Ureter (tissue), 1 donor: ENCODE measurements around the gene PDE5A. TPM values are rescaled to one million over a fixed set of nuclear protein-coding genes. Genes with fewer than 3 reads are reported as not detected.
A peak's percentile ranks its signal among the peaks of the same experiment; 100 is the strongest.
"Not testable (repeated sequence)": the region's sequence is repeated elsewhere in the genome, so short reads cannot be mapped to it uniquely, and the experiment has no call there.

Experiments
- DNase-seq: peaks from one replicate; pipeline ENCODE4 v3.0.0-alpha.2; 2020; ENCODE audit warnings: low spot score
- total RNA-seq: library from RNA; stranded (reverse); gene quantifications from one replicate; pipeline ENCODE4 v1.2.4, GENCODE V29; 2023
- donor health status: DM: yes; HTN: yes; CAD: no.

PDE5A gene
- total RNA-seq, 1 donor from 2014 or later = 74.4 TPM

DNA sequence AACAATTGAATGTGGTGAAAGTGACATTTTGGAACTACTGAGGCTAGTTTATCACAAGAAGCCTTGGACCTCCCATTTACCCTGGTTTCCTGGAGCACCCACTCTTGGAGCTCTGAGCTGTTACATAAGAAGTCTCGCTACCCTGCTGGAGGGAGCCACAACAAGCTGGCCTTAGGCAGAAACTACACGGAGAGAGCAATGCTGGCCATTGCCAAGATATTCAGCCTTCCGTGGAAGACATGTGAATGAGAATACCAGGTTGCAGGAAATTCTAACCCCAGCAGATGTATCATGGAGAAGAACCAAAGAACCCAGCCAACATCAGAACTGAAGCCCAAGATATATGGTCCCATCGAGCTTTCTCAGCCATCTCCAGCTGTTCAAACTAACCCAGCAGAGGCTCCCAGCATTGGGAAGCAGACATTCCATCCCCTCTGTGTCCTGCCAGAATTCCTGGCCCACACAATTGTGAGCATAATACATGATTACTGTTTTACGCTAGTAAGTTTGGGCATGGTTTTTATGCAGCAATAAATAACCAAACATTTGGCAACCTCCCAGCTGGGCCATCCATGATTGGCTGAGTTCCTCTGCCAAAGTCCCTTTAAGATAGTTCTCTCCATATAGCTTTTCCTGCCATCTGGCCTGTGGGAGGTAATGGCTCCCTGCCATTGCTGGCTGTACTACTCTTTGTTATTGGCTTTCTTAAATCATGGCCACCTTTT is 17.9 kb upstream of the PDE5A start:
- DNase-seq = no peak

DNA sequence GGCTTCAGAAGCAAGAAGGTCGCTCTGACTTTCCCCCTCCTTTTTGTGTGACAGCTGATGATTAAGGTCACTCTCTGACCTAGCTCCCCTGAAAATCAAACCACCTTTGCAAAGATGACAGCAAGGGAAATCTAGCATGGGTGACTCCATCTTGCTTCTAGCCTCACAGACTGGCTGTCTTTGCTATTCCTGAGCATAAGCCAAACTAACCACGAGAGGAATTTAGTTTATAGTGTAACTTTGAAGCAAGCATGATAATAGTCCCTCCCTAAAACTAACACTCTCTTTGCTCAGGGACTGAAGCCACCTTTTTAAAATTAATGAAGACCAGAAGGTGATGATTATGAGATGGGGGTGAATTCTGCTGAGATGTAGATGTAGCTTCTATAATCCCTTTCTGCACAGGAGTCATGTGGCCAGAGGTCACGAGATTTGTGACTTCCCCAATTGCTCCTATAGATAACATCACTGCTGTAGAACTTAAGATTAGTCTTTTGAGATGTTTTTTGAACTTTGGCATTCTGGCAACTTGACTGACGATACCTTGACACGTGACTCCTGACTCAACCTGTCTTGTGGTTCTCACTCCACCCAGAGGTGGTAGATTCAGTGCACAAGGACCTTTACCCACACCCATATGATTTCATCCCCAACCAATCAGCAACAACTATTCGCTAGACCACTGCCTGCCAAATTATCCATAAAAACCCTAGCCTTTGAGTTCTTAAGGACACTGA is 14.9 kb upstream of the PDE5A start:
- DNase-seq = no peak

DNA sequence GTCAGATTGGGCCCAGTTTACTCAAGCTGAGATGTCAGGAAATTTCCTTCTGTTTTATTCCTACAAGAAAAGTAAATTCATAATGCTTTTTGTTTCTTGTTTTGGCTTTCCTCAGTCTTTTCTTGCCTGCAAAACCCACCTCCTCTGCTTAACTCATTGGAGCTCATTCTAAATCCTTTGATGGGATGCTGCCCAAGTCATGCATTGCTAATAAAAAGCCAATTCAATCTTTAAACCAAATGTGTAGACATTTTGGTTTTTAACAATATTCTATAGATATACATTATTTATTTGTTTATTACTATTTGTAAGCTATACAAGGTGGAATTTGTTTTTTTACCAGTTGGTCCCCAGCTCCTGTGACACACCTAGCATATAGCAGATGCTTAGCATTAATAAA is 13.2 kb upstream of the PDE5A start:
- DNase-seq = no peak

DNA sequence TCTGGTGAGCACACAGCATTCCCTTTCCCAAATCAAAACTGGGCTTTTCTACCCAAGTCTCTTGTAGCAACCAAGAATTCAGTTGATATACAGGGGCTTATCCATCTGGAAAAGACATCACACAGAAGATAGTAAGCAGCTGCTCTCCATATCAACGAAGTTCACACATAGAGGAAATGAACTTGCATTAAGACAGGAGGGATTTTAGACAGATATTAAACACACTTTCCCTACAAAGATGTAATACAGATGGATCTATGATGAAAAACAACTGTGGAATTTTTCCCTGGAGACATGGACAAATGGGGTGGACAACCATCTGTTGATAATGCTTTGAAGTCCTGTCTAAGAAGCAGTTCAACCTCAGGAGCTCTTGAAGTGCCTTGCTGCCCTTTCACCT is 9.8 kb upstream of the PDE5A start:
- no peak for DNase-seq

DNA sequence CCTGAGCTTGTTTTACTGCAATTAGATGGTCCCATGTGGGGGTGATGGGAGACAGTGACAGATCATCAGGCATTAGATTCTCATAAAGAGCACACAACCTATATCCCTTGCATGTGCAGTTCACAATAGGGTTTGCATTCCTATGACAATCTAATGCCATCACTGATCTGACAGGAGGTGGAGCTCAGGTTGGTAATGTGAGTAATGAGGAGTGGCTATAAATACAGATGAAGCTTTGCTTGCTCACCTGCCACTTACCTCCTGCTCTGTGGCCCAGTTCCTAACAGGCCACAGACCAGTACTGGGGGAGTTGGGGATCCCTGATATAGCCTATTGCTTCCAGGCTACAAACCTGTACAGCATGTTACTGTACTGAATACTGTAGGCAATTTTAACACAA is 8.2 kb upstream of the PDE5A start:
- not testable (repeated sequence) for DNase-seq

DNA sequence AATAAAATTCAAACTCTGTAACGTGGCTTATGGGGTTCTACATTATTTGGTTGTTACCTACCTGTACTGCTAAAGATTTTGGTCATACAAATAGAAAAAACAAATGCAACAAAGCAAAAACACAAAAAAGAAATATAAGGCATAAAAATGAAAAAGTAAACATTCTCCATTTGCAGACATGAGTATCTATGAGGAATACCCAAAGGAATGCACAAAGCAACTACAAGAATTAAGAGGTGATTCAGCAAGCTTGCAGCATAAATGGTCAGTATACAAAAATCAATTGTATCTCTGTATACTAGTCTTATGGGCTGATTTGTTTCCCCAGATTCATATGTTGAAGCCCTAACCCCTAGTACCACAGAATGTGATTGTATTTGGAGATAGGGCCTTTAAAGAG is 3.6 kb upstream of the PDE5A start:
- no peak for DNase-seq

DNA sequence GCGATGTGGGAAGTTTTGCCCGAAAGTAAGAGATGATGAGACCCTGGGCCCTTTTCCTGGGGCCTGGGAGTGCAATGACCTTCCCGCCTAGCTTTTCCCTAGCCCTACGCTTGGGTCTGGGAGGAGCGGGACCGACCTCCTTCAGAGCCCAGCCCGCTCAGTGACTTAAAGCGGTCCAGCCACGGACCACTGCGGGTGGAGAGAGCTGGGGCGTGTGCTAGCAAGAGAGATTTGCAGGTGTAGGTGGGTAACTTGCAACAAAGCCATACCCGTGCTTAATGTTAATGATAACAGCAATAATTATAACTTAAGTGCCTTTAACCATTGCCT is 503 bp upstream of the PDE5A start:
- DNase-seq = no peak

DNA sequence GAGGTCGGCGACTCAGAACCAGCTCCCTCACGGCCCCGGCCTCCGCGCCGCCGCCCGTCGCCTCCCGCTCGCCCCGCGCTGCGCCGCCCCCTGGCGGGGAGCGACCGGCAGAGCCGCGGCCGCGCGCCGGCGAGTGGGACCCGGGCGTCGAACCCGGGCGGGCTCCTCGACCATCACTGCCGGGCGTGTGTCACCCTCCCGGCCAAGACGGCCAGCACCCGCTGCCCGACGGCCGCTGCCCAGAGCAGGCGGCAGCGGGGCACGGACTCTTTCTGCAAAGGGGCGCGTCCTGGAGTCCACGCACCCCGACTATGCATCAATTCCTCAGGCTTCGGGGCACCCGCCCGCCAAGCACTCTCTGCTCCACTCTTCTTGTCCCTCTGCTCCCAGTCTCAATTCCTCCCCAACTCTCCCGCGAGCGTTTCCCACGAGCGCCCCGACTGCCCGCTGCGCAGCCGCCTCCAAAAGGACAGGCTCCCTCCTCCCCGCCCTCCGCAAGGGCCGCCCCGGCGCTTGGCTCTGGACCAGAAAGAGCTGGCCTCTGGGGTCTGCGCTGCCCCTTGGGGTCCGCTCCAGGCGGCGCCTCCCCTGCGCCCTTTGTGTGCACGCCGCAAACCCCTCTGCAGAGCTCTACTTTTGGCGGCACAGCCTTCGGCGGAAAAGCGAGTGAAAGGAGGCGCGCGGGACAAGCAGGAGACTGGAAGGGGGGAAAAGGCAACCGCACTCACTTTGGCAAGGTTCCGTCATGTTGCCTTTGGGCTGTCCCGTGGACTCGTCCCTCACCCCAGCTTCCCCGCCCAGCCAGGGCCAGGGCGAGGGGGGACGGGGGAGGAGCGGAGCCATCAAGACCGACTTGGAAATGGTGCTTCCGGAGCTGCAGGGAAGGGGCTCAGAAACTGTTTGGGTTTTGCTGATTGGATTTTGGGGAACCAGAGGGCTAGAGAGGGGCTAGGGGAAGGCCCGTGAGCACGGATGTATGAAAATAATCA is 1.0 kb downstream of the PDE5A start:
- DNase-seq = peak; percentile 78

DNA sequence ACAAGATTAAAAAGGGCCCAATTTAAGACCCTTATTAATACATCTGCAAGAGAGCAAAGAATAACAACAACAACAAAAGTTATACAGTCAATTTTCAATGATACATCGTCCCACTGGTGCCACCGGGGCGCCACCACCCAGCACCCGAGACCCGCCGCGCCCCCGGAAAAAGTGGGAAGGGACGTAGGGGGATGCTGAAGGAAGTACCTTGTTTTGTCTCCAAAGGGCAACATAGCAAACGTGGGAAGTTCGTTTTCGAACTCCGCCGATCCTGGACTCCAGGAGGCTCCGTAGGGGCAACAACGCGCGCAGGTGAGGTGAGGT is 1.7 kb downstream of the PDE5A start:
- no peak for DNase-seq

DNA sequence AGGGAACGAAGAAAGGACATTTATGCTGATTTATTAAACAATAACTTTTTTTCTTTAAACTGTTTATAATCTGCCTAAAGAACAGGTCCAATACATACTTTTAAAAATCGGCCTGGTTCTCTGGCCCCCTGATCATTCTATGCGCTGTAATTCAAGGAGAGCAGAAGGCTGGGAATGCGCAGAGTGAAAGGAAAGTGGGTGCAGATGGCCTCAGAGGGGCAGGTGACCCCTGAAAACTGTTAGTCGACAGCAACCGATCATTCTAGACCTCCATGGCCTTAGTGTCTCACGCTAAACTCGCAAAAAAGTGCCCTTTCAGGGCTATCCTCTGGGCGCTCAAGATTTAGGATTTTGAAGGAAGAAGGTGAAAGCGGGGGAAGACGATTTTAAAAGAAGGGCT is 2.2 kb downstream of the PDE5A start:
- no peak for DNase-seq

DNA sequence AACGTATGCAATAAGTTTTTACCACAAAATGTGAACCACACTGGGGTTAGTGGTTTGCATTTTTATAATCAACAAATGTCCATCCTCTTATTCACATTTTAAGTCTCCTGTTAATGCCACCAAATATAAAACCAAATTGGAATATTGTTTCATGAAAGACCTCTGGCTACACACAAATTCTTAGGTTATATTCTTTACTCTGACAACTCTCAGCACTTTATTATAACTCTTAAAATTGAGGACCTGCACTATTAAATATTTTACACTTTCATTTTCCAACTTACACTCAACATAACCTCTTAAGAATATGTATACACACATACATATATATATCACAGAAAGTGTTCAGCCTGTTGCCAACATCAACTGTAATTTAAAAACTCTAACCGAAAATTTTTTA is 2.8 kb downstream of the PDE5A start:
- DNase-seq = no peak

DNA sequence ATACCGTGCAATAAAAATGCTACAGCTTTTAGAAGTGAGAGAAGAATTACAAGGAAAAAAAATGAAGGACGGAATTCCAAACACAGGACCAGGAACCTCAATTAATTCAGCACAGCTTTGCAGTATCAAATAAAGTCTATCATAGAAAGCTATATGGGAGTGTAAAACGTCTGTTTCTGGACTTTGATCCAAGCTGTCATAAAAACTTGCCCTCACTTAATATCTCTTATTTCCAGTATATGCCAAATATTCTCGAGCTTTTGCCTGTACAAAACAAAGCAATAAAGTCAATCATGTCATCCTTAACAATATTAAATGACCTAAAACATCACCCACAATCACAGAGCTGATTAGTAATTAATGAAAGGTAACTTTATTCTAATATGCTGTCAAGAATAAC is 4.2 kb downstream of the PDE5A start:
- DNase-seq = no peak

DNA sequence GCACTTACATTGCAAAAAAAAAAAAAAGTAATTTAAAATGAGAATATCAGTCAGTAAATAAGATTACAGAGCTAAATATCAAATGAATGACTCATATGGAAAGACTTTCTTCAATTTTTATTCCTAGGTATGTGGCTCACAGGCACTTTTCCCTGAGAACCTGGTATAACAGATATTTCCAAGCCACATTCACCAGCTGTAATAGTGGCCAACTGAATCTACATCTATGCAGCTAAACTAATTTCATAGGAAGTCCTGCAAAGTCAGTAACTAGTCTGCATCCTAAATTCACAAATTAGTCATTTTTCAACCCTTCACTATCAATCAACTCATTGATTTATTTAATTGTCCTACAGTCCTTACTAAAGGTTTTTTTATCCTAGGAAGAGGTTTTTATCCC is 5.6 kb downstream of the PDE5A start:
- no peak for DNase-seq

DNA sequence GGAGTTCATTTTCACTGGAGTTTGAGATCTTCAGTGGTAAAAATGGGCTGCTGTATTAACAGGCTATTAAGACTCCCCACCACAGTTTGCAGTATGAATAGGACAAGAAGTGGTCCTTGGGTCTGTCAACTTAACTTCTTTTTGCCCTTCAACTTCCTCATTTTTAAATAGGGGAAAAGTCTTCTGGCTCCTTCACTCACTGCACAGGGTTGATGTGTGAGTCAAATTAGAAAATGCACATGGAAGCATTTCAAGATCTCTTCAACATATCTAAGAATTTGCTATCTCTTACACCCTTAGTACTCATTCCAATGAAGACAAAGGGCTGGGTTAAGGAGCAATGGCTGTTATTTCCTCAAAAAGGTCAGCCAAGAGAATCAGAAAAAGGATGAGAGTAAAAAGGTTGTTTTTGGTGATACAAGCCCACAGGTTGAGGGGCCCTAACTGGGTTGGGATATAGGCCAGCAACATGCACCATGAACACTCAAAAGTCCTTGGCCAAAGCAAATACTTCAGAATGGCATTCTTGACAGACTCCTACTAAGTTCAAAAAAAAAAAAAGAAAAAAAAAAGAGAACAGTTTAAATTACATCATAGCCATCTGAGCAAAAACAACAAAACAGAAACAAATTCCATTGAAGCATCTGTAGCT is 13.4 kb downstream of the PDE5A start:
- no peak for DNase-seq

DNA sequence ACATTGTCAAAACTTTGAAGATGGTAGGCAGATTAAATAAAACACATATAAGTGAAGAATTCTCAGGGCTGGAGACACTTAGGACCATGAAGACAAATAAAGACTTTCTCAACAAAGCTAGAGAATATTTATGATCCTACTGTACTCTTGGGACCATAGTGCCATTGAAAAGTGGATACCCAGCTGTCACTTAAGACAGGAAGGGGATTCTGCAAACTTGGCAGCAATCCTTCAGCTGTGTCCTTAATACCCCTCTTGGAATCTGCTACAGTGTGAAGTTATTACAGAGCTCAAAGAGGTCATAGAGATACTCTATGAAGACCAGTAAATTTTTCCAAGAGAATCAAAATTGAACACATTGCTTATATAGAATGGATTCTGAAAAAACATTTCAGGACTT is 24.3 kb downstream of the PDE5A start:
- no peak for DNase-seq

DNA sequence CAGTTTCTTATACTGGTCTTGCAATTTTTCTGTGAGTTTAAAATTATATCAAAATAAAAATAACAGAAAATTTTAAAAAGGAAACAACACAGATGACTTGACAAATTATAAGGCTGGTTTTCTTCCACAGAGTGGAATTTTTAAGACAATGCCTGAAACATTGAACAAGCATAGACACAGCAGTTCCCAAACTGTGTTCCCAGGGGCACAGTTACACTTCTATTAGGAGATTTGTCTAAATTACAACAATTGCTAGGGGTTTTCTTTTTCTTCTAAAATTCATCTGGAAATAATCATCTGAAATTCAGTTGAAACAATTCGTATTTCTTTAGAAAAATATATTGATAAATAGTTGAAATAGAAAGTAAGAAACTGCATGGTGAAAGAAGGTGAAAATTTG is 26.2 kb downstream of the PDE5A start:
- no peak for DNase-seq

DNA sequence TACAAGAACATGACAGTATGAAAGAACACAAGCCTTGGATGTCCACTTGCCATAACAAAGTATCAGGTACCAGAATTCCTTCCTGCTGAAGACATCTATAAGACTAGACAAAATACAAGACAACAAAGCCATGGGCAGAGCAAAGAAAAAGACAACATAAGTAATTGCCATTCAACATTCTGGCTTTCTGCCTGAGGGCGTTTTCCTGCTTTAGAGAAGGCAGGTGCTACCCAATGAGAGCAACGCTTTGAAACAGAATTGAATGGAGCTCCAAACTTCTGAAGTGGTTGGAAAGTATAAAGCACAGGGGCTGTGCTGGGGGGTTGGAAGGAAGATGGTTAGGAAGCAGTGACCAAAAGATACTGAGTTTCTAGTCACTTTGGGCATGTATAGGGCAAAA is 30.1 kb downstream of the PDE5A start:
- DNase-seq = no peak

DNA sequence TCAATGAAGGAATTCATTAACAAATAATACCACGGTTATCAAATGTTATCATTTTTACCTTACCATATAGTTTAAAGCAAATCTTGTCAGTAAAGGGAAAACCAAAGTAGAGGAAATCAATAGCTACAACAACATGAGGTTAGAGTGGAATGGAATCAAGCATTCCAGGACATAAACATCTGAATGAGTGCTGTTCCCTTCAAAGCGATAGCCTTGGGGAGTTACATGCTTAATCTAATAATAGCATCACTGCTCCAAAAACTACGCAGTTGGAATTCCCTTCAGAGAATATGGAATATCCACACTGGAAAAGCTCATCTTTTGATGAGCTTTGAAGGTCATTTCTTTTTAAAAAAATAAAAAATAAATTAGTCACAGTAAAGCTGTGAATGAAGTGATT is 31.2 kb downstream of the PDE5A start:
- DNase-seq = no peak

DNA sequence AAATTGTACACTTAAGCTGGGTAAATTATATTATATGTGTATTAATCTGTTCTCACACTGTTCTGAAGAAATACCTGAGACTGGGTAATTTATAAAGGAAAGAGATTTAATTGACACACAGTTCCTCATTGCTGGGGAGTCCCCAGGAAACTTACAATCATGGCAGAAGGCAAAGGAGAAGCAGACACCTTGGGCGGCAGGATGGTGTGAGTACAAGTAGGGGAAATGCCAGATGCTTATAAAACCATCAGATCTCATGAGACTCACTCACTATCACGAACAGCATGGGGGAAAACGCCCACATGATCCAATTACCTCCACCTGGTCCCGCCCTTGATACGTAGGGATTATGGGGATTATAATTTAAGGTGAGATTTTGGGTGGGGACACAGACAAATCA is 34.9 kb downstream of the PDE5A start:
- no peak for DNase-seq

DNA sequence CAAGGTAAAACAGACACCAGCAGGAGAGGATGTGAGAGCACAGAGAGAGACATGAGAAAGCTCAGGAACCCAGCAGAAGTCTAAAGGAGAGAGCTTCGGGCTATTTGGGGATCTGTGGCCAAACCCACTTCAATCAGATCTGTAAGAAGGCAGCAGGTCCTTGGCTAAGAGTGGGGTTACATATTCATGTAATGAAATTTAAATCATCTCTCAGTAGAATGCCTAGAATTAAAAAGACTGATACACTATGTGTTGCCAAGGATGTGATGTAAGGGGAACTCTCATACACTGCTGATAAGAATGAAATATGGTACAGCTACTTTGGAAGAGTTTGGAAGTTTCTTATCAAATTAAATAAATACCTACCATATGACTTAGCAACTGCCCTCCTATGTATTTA is 35.8 kb downstream of the PDE5A start:
- no peak for DNase-seq

DNA sequence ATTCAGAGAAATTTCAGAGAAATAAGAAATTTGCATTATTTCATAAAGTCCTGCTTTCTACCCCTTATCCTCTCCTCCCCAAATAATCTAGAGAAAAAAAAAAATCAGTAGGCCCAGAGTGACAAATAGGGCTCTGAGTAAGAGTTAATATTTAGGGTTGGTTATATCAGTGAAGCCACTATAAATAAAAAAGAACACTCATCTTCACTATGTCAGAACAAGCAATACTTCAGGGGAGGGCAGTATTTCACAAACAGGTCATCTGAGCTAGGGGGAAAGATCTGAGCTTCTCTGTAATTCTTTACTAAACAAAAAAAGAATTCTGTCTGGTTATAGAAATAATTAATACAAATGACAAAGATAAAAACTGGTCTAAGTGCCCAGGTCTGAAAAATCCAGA is 39.4 kb downstream of the PDE5A start:
- DNase-seq = no peak

DNA sequence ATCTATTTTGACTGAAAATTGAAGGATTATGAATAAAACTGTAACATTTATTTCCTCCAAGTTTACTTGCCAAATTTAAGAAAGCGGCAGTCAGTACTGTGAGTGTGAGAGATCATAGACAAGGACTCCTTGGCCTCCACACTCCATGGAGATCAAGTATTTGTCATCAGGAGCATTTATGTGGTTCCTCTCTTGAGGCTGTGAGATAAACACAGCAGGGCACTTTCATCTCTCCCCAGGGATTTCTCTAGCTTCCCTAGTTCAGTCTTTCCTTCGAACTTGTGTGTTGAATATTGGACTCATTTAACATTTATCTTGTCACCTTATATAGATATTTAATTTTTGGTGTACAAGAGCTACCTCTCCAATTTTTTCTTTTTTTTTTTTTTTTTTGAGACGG is 40.8 kb downstream of the PDE5A start:
- no peak for DNase-seq
